Measurements from ENCODE around the gene SYNGAP1.
"Not testable (repeated sequence)": the region's sequence is repeated elsewhere in the genome, so short reads cannot be mapped to it uniquely, and the experiment has no call there.

The SYNGAP1 gene

GRCh38 chr6:33440649-33441309 is 20.9 kb downstream of the SYNGAP1 start:
- no peak for DNase-seq

- no peak for DNase-seq
These were observed 21.6 kb downstream of the SYNGAP1 start for GRCh38 chr6:33441457-33441856.

GRCh38 chr6:33442283-33442682 is 22.4 kb downstream of the SYNGAP1 start:
- no peak for DNase-seq

GRCh38 chr6:33443025-33443424 is 23.2 kb downstream of the SYNGAP1 start:
- no peak for DNase-seq

- no peak for DNase-seq
These were observed 24.0 kb downstream of the SYNGAP1 start for GRCh38 chr6:33443619-33444504.

- peak; percentile 59 to 83 for DNase-seq
These were observed 25.3 kb downstream of the SYNGAP1 start for GRCh38 chr6:33445119-33445603.

GRCh38 chr6:33446356-33446755 is 26.5 kb downstream of the SYNGAP1 start:
- DNase-seq: no peak

- DNase-seq: peak; percentile 34 to 50
These were observed 30.6 kb downstream of the SYNGAP1 start for GRCh38 chr6:33450434-33450833.

GRCh38 chr6:33451606-33452005 is 31.7 kb downstream of the SYNGAP1 start:
- no peak for DNase-seq

- DNase-seq: no peak
These were observed 32.6 kb downstream of the SYNGAP1 start for GRCh38 chr6:33452496-33452895.

GRCh38 chr6:33453393-33454008 is 33.6 kb downstream of the SYNGAP1 start:
- DNase-seq: peak in 1 of 2 experiments; percentile 15

GRCh38 chr6:33454009-33454946 is 34.4 kb downstream of the SYNGAP1 start, which contains the start of gene ZBTB9:
ZBTB9 (plus strand) TSS chr6:33454576; CDS start chr6:33455101, 525 bp downstream.
- peak; percentile 98 to 99 for DNase-seq

GRCh38 chr6:33455051-33455450 is 35.2 kb downstream of the SYNGAP1 start:
- DNase-seq: no peak

GRCh38 chr6:33456156-33456555 is 36.3 kb downstream of the SYNGAP1 start:
- DNase-seq: no peak

GRCh38 chr6:33458676-33459075 is 38.8 kb downstream of the SYNGAP1 start:
- DNase-seq: no peak

GRCh38 chr6:33459226-33459625 is 39.4 kb downstream of the SYNGAP1 start:
- no peak for DNase-seq

GRCh38 chr6:33466075-33466735 is 46.3 kb downstream of the SYNGAP1 start:
- no peak for DNase-seq

- DNase-seq: no peak
These were observed 47.2 kb downstream of the SYNGAP1 start for GRCh38 chr6:33467091-33467490.

GRCh38 chr6:33469661-33470060 is 49.8 kb downstream of the SYNGAP1 start:
- no peak for DNase-seq

- DNase-seq: no peak
These were observed 58.0 kb downstream of the SYNGAP1 start for GRCh38 chr6:33477864-33478263.

GRCh38 chr6:33481192-33481591 is 61.3 kb downstream of the SYNGAP1 start:
- DNase-seq: no peak

GRCh38 chr6:33482620-33483019 is 62.8 kb downstream of the SYNGAP1 start:
- DNase-seq: not testable (repeated sequence)
